ENCODE results near the gene MCRIP1.

The MCRIP1 gene

GRCh38 chr17:81810476-81810875 is 22.6 kb downstream of the MCRIP1 start:
- DNase-seq: no peak
- in situ Hi-C loops (cut with MboI; ENCODE audit: low pct_unique_long_range_greater_than_20kb, low sequenced_read_pairs): no loop called here

- in situ Hi-C loops (cut with MboI; ENCODE audit: low pct_unique_long_range_greater_than_20kb, low sequenced_read_pairs): no loop called here
- no peak for DNase-seq
These were observed 23.5 kb downstream of the MCRIP1 start for GRCh38 chr17:81809556-81809998.

DNA sequence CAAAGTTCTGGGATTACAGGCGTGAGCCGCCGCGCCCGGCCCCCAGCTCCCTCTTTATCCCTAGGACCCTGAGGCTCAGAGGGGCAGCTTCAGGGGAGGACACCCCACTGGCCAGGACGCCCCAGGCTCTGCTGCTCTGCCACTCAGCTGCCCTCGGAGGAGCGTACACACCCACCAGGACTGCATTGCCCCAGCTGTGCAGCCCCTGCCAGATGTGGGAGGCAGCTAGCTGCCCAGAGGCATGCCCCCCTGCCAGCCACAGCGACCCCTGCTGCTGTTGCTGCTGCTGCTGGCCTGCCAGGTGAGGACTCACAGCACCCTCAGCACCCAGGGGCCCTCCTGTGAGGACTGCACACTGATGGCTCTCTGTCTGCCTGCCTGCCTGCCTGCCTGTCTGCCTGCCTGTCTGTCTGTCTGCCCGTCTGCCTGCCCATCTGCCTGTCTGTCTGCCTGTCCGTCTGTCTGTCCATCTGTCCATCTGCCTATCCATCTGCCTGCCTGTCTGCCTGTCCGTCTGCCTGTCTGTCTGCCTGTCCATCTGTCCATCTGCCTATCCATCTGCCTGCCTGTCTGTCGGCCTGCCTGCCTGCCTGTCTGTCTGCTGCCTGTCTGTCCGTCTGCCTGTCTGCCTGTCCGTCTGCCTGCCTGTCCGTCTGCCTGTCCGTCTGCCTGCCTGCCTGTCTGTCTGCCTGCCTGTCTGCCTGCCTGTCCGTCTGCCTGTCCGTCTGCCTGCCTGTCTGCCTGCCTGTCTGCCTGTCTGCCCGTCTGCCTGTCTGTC is 24.1 kb downstream of the MCRIP1 start:
- DNase-seq: no peak

DNA sequence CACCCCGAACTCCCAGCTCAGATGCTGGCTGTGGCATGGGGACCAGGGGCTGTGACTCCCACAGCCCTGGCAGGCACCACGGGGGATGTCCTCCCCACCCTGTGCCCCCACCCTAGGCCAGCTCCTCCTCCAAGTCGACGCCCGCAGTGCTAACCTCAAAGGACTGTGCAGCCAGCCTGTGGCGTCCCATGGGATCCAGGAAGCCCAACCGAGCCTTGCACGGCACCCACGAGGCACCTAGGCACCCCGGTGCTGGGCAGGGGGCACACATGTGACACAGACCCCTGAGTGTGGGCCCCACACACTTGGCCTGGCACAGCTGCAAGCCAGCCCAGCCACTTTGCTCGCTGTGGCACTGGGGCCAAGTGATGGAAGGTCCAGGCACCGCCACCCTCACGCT is 25.3 kb downstream of the MCRIP1 start:
- in situ Hi-C loops (cut with MboI; ENCODE audit: low pct_unique_long_range_greater_than_20kb, low sequenced_read_pairs): no loop called here
- no peak for DNase-seq

More for the DNA sequence above, 24.1 kb downstream of the MCRIP1 start:
- in situ Hi-C loops (cut with MboI; ENCODE audit: low pct_unique_long_range_greater_than_20kb, low sequenced_read_pairs): no loop called here

DNA sequence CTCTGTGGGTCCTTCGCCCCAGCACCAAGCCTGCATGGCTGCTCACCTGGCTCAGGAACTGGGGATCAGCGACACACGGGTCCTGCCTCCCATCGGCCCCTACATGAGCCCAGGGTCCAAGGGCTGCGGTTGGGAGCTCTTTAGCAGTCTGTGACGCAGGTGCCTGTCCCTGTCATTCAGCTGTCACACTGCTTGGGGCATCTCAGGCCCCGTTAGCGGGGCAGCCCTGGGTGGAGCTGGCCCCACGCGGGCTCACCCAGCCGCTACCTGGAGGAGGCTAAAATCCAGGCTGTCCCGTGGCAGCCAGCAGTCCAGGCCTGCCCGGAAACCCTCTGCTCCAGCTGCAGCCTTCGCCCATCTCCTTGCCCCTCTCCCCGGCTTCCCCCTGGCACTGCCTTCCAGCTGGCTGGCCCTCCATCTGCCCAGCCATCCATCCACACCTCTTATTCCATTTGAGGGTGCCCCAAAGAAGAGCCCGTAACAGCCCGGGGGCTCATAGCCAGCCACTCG is 25.8 kb downstream of the MCRIP1 start:
- DNase-seq: no peak
- in situ Hi-C loops (cut with MboI; ENCODE audit: low pct_unique_long_range_greater_than_20kb, low sequenced_read_pairs): no loop called here

DNA sequence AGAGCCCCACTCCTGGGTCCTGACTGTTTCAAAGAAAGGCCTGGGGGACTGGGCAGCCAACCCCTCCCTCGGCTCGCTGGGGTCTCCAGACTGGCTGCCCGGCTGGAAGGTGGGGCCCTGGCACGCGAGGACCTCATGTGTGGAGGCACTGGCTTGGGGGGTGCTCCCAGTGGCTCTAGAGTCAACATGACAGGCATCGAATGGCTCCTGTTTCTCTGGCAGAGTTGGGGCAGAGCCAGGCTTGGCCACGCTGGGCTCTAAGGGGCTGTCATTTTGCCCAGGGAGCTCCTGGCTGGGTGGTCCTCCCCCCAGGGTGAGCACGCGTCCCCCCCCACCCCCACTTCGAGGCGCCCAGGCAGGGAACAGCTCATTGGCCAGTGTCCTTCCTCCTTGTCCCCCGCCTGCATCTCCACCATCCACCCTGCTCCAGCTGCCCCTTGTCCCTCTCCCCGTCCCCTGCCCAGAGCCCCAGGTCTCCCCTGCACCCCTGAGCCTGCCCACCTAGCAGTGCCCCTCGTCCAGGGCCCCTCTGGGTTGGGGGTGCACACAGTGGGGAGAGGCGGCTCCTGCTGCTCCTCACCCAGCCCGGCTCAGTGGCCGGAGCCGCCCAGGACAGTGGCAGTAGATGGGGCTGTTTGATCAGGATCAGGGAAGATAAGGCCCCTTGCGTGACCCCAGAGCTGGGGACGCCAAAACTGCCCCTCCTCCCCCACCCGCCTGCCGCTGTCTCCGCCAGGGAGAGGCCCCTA is 26.5 kb downstream of the MCRIP1 start:
- in situ Hi-C loops (cut with MboI; ENCODE audit: low pct_unique_long_range_greater_than_20kb, low sequenced_read_pairs): no loop called here
- no peak for DNase-seq

DNA sequence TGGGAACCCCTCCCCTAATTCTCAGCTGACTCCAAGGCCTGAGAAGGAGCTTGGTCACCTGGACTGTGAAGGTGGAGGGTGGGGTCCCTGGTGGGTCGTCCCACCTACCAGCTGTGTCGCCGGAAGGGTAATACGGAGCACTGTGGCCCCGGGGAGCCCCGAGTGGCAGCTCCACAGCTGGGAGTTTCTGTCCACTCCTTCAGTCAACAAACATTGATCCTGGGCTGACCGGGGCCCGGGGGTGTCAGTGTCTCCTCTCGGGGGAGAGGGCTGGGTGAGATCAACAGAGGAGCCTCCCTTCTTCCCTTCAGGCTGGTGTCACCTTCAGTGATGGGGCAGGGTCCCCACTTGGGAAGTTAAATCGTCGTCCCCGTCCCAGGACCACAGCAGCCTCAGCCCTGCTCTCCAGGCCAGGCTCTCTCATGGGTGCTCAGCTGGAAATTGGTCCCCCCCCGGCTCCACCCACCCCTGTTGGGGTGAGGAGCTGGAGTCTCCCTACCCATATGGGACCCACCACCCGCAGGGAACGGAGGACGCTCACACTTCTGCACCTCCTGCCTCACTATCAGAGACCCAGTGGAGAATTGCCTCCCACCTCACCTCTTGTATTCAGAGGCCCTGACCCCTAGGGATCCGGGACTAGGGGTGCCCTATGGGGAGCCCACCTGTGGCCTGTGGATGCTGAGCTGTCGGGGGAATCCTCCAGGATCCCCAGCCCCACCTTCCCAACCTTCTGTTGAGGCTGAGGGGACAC is 27.2 kb downstream of the MCRIP1 start:
- no peak for DNase-seq

DNA sequence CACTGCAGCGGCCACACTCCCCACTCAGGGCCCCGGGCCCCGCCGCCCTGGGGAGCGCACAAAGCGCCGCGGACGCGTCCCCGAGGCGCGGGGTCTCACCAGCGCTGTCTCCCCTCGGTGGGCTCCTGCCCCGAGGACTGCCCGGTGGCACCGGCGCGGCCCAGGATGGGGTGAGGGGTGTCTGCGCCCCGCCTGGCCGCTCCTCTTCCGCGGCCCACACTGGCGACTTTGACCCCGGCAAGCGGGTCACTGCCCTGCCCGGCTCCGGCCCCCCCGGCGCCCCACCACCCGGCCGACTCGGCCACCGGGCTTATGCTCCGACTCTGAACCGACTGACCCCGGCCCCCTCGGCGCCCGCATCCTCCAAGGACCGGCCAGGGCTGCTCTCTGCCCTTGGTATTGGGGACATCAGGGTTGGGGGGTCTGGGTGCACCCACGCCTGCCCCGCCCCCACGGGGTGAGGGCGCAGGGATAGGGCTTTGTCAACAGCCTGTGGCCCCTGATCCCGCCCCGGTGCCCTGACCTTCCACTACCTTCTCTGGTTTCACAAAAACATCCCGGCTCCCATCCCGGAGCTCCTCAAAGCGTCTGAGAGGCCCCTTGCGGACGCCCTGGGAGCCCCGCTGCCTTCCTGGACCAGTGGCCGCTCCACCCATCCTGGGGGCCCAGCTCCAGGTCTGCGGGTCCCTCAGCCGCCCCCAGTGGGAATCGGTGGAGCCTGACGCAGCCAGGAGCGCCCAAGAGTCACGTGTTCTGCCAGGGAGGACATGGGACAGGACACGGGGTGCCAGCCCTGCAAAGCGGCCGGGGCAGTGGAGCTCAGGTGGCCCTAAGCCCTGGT is 28.3 kb downstream of the MCRIP1 start:
- in situ Hi-C loops (cut with MboI; ENCODE audit: low pct_unique_long_range_greater_than_20kb, low sequenced_read_pairs): no loop called here

More for the DNA sequence above, 27.2 kb downstream of the MCRIP1 start:
- in situ Hi-C loops (cut with MboI; ENCODE audit: low pct_unique_long_range_greater_than_20kb, low sequenced_read_pairs): no loop called here

GRCh38 chr17:81803728-81804558 is 29.1 kb downstream of the MCRIP1 start, which contains the start of gene GCGR:
Gene GCGR, plus strand, starts transcription at chr17:81804150. Its CDS starts 4,869 bp downstream, at chr17:81809019.
- in situ Hi-C loops (cut with MboI; ENCODE audit: low pct_unique_long_range_greater_than_20kb, low sequenced_read_pairs): no loop called here
- DNase-seq: no peak

More for the DNA sequence above, 28.3 kb downstream of the MCRIP1 start:
- DNase-seq: no peak

- no peak for DNase-seq
- in situ Hi-C loops (cut with MboI; ENCODE audit: low pct_unique_long_range_greater_than_20kb, low sequenced_read_pairs): no loop called here
These were observed 30.0 kb downstream of the MCRIP1 start for GRCh38 chr17:81802856-81803643.

DNA sequence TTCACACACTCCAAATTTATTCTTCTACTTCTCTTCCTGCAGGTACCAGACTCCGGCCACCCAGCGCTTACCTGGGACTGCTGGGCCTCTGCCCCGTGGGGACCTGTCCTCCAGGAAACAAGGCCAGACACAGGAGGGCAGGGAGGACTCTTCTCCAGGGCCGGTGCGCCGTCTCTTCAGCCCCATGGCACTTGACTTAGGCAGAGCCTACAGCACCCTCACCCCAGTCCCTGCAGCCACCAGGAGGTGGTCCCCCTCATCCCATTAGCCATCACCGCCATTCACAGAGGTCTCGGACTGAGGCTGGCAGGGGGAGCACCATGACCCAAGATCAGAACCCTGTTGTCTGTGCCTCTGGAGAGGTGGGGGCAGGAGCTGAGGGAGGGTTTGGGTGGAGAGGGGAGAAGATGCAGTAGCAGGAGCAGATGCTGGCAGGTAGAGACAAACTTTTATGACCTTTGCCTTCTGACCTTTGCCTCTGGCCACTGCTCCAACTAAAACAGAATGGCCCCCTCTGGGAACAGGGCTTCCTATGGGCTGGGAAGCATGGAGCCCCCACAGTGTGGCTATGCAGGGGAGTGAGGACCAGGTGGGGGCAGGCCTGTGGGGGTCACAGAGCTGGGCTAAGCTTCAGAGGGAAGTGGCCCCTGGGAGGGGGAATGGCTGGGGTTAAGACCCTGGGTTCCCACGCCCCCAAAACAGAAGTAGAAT is 30.9 kb downstream of the MCRIP1 start:
- in situ Hi-C loops (cut with MboI; ENCODE audit: low pct_unique_long_range_greater_than_20kb, low sequenced_read_pairs): no loop called here
- no peak for DNase-seq

DNA sequence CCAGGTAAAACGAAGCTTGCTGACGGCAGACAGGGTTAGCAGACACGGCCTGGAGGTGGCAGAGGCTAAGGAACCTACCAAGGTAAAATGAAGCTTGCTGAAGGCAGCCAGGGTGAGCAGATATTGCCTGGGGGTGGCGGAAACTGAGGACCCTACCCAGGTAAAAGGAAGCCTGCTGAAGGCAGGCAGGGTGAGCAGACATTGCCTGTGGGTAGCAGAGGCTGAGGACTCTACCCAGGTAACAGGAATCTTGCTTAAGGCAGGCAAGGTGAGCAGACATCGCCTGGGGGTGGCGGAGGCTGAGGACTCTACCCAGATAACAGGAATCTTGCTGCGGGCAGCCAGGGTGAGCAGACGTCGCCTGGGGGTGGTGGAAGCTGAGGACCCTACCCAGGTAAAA is 31.8 kb downstream of the MCRIP1 start:
- DNase-seq: no peak
- in situ Hi-C loops (cut with MboI; ENCODE audit: low pct_unique_long_range_greater_than_20kb, low sequenced_read_pairs): no loop called here

GRCh38 chr17:81794509-81794908 is 38.6 kb downstream of the MCRIP1 start:
- in situ Hi-C loops (cut with MboI; ENCODE audit: low pct_unique_long_range_greater_than_20kb, low sequenced_read_pairs): no loop called here
- no peak for DNase-seq

- in situ Hi-C loops (cut with MboI; ENCODE audit: low pct_unique_long_range_greater_than_20kb, low sequenced_read_pairs): no loop called here
These were observed 39.0 kb downstream of the MCRIP1 start for GRCh38 chr17:81794074-81794476.

GRCh38 chr17:81792675-81793615 is 40.1 kb downstream of the MCRIP1 start:
- in situ Hi-C loops (cut with MboI; ENCODE audit: low pct_unique_long_range_greater_than_20kb, low sequenced_read_pairs): no loop called here
- no peak for DNase-seq

More at GRCh38 chr17:81794074-81794476, 39.0 kb downstream of the MCRIP1 start:
- DNase-seq: no peak
